G401 (cell line): Measurements from ENCODE around the gene PDK4. TPM values are rescaled to one million over a fixed set of nuclear protein-coding genes. Genes with fewer than 3 reads are reported as not detected.
"Not testable (repeated sequence)": the region's sequence is repeated elsewhere in the genome, so short reads cannot be mapped to it uniquely, and the experiment has no call there.

Experiments
- DNase-seq: peaks from one replicate; pipeline ENCODE4 v3.0.0-alpha.2; 2015; ENCODE audit warnings: low spot score
- in situ Hi-C: cut with HindIII; loops from 2 replicates; pipeline ENCODE4 v1.10.0; 2016; ENCODE audit warnings: low sequenced_read_pairs, mixed read lengths
- total RNA-seq: library from RNA; depleted of rRNA; stranded (reverse); fragments of >200 nt; shearing (Covaris generic); gene quantifications from 2 replicates; pipeline ENCODE4 v1.2.3, GENCODE V29; 2014

Gene PDK4
- total RNA-seq, 1 experiment from 2014 or later: not detected

- peak; percentile 52 for DNase-seq
- in situ Hi-C loops: no loop called here
These were observed 12.2 kb upstream of the PDK4 start for GRCh38 chr7:95608359-95609173.

GRCh38 chr7:95607561-95607960 is 11.2 kb upstream of the PDK4 start:
- no peak for DNase-seq
- in situ Hi-C loops: no loop called here

- DNase-seq: no peak
- in situ Hi-C loops: no loop called here
These were observed 9.0 kb upstream of the PDK4 start for GRCh38 chr7:95605275-95605674.

- DNase-seq, in situ Hi-C loops: not testable (repeated sequence)
These were observed 8.5 kb upstream of the PDK4 start for GRCh38 chr7:95604811-95605210.

GRCh38 chr7:95604397-95604796 is 8.1 kb upstream of the PDK4 start:
- in situ Hi-C loops, DNase-seq: not testable (repeated sequence)

GRCh38 chr7:95602421-95602820 is 6.1 kb upstream of the PDK4 start:
- DNase-seq: no peak
- in situ Hi-C loops: no loop called here

GRCh38 chr7:95601316-95601715 is 5.0 kb upstream of the PDK4 start:
- DNase-seq: no peak

GRCh38 chr7:95599069-95599468 is 2.8 kb upstream of the PDK4 start:
- DNase-seq: no peak
- in situ Hi-C loops: no loop called here

More at GRCh38 chr7:95601316-95601715, 5.0 kb upstream of the PDK4 start:
- in situ Hi-C loops: no loop called here

GRCh38 chr7:95598511-95598910 is 2.2 kb upstream of the PDK4 start:
- no peak for DNase-seq
- in situ Hi-C loops: no loop called here

- no peak for DNase-seq
- in situ Hi-C loops: no loop called here
These were observed 544 bp downstream of the PDK4 start for GRCh38 chr7:95595746-95596197.

GRCh38 chr7:95594185-95594584 is 2.1 kb downstream of the PDK4 start:
- DNase-seq: no peak
- in situ Hi-C loops: no loop called here

GRCh38 chr7:95593343-95593742 is 3.0 kb downstream of the PDK4 start:
- in situ Hi-C loops: no loop called here
- DNase-seq: no peak

- in situ Hi-C loops: no loop called here
- DNase-seq: no peak
These were observed 3.7 kb downstream of the PDK4 start for GRCh38 chr7:95592570-95592969.

GRCh38 chr7:95590387-95591248 is 5.7 kb downstream of the PDK4 start:
- in situ Hi-C loops: no loop called here
- DNase-seq: no peak

GRCh38 chr7:95589766-95590165 is 6.5 kb downstream of the PDK4 start:
- no peak for DNase-seq

GRCh38 chr7:95589031-95589430 is 7.3 kb downstream of the PDK4 start:
- in situ Hi-C loops: no loop called here
- DNase-seq: no peak

More at GRCh38 chr7:95589766-95590165, 6.5 kb downstream of the PDK4 start:
- in situ Hi-C loops: no loop called here

GRCh38 chr7:95586951-95587301 is 9.4 kb downstream of the PDK4 start:
- in situ Hi-C loops: no loop called here
- no peak for DNase-seq

GRCh38 chr7:95585426-95585789 is 10.9 kb downstream of the PDK4 start:
- in situ Hi-C loops: no loop called here
- no peak for DNase-seq

- no peak for DNase-seq
- in situ Hi-C loops: no loop called here
These were observed 11.4 kb downstream of the PDK4 start for GRCh38 chr7:95584769-95585425.
